Right lobe of liver (tissue), 6 donors: ENCODE results near the gene OR13F1. TPM values are rescaled to one million over a fixed set of nuclear protein-coding genes. Genes with fewer than 3 reads are reported as not detected.

Experiments used
- ATAC-seq, 4 donors: fragments of 200-7000 bp; cut with Tn5 transposase; one replicate each; pipeline ENCODE4 v1.9.1; 2020; ENCODE audit warnings: mild to moderate bottlenecking in 4 of 4, moderate library complexity in 4 of 4
- DNase-seq, 3 donors: peaks; one replicate each; pipeline ENCODE4 v3.0.0-alpha.2; 2020
- H3K27ac ChIP-seq, 3 donors: fragments of 200-600 bp; one replicate each; pipeline ENCODE4 v1.8.0; 2022
- H3K27me3 ChIP-seq, 2 donors: fragments of 200-600 bp; one replicate each; pipeline ENCODE4 v1.8.0; 2022
- H3K36me3 ChIP-seq, 4 donors: fragments of 200-600 bp; sonication (generic) in 1 of 4; one replicate each; pipeline versions ENCODE4 v1.5.1 to v1.8.0; 2017 to 2022; ENCODE audit warnings: control low read depth in 1 of 4
- H3K4me1 ChIP-seq, 4 donors: fragments of 200-600 bp; sonication (generic) in 1 of 4; one replicate each; pipeline versions ENCODE4 v1.5.1 to v1.8.0; 2017 to 2022; ENCODE audit warnings: control low read depth in 1 of 4
- H3K4me3 ChIP-seq, 3 donors: fragments of 200-600 bp; one replicate each; pipeline ENCODE4 v1.8.0; 2022
- H3K9me3 ChIP-seq, 4 donors: fragments of 200-600 bp; sonication (generic) in 1 of 4; one replicate each; pipeline versions ENCODE4 v1.5.1 to v1.8.0; 2017 to 2022; ENCODE audit warnings: control low read depth in 1 of 4
- POLR2A ChIP-seq: fragments of 450-650 bp; IDR thresholded peaks from one replicate; pipeline ENCODE4 v1.6.1; 2017; ENCODE audit warnings: antibody characterized with exemption, mild to moderate bottlenecking
- WGBS: methylation state at CpG from one replicate; pipeline ENCODE4 v1.1.6; 2018; ENCODE audit warnings: low coverage, low lambda C conversion rate; ENCODE audit not compliant: insufficient coverage; ENCODE audit errors: missing lambda C conversion rate; 5-methylcytosine and 5-hydroxymethylcytosine counted together
- intact Hi-C, 2 donors: fragments of 100-400 bp; cut with DNase I; formaldehyde crosslinking; loops; one replicate each; pipeline versions ENCODE4 v1.11.2 to v1.14.1; 2022
- long read RNA-seq: library from polyadenylated mRNA; unstranded; transcript quantifications from one replicate; pipeline ENCODE4 v2.0.0, GENCODE V29; 2019
- total RNA-seq, 6 experiments: library from RNA; depleted of rRNA in 2 of 6; stranded (reverse); fragments of >200 nt in 2 of 6; fragmentation: NEBNext Ultra II Directional in 3 of 6; extraction: Animal tissue kit (Norgen Biotek cat#: 25700) in 3 of 6; gene quantifications; one replicate each; pipeline versions ENCODE4 v1.1.0 to v1.2.4, GENCODE V29; 2016 to 2023
- TF ChIP-seq, protein P1 (sequence below), 4 donors: fragments of 200-600 bp in 3 of 4; fragments of 450-650 bp in 1 of 4; IDR thresholded peaks; one replicate each; pipeline versions ENCODE4 v1.5.1 to v1.8.0; 2016 to 2022; ENCODE audit warnings: antibody characterized with exemption in 4 of 4, mild to moderate bottlenecking in 2 of 4
- donor health status: DM: no; HTN: yes; CAD: no.
- donor health status: DM: no; HTN: no; CAD: no.
- donor health status: DM: no; HTN: no; CAD: no.
- donor health status: DM: no; HTN: yes; CAD: no.
- donor health status: DM: no; HTN: yes; CAD: no.

The OR13F1 gene, protein sequence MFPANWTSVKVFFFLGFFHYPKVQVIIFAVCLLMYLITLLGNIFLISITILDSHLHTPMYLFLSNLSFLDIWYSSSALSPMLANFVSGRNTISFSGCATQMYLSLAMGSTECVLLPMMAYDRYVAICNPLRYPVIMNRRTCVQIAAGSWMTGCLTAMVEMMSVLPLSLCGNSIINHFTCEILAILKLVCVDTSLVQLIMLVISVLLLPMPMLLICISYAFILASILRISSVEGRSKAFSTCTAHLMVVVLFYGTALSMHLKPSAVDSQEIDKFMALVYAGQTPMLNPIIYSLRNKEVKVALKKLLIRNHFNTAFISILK
- not detected for total RNA-seq
- long read RNA-seq = 0 reads

DNA sequence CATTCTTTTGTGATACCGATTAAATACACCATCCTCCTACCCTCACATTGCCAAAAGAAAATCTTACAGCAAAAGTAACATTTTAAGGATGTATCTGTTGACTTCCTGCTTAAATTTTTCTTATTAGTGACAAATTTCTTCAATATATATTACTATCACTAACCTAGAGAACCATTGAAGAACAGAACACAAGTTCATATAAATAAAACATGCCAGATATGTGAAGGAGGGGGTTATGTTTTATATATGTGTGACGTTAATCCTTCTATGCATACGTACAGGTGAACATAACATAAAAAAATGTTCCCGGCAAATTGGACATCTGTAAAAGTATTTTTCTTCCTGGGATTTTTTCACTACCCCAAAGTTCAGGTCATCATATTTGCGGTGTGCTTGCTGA, at the start of gene OR13F1:
Gene OR13F1 (plus strand): TSS at position 301 of the 400 bp plus-strand sequence. CDS start 0 bp downstream, at position 301.
- TF ChIP-seq, protein P1, sequence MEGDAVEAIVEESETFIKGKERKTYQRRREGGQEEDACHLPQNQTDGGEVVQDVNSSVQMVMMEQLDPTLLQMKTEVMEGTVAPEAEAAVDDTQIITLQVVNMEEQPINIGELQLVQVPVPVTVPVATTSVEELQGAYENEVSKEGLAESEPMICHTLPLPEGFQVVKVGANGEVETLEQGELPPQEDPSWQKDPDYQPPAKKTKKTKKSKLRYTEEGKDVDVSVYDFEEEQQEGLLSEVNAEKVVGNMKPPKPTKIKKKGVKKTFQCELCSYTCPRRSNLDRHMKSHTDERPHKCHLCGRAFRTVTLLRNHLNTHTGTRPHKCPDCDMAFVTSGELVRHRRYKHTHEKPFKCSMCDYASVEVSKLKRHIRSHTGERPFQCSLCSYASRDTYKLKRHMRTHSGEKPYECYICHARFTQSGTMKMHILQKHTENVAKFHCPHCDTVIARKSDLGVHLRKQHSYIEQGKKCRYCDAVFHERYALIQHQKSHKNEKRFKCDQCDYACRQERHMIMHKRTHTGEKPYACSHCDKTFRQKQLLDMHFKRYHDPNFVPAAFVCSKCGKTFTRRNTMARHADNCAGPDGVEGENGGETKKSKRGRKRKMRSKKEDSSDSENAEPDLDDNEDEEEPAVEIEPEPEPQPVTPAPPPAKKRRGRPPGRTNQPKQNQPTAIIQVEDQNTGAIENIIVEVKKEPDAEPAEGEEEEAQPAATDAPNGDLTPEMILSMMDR (IDR thresholded peaks at IDR 0.05) = no peak
- no peak for TF ChIP-seq POLR2A

DNA sequence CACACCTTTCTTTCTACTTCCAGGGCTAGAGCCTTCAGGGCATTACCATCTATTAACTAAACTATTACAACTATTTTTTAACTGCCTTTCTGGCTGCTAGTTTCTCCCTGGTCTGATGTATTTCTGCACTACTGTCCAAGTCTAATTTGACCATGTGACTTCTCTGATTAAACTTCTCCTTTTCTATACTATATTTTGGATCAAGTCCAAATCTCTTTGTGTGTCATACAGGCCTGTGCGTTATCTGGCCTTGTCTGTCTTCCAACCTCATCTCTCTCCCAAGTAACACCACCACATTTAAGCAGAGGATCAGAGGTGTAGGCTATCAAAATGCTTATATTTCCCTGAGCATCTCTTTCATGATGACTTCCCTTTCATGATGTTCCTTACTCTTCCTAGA, 47.2 kb upstream of the OR13F1 start:
- Histone ChIP-seq H3K27me3 (no peaks in the 10 kb centered on the region), H3K36me3 (no peaks in the 10 kb centered on the region), H3K4me1 (no peaks in the 10 kb centered on the region), H3K9me3 (no peaks in the 10 kb centered on the region), H3K27ac (no peak overlapping the region), H3K4me3 (no peak overlapping the region)
- intact Hi-C loops = no loop called here
- no peak for ATAC-seq
- TF ChIP-seq, protein P1 (IDR thresholded peaks at IDR 0.05) = no peak
- TF ChIP-seq POLR2A = no peak
- 50% methylated on average over 1 of the region's 1 CpG for WGBS
- DNase-seq = no peak

More for the DNA sequence above, at the start of gene OR13F1:
- intact Hi-C loops = loop anchor here in 1 of 2 donors (10.0 kb wide), 1 partner anchor 61 kb away; the partner anchor contains the start of gene OR13C8
- H3K27ac ChIP-seq = no peak within 1 kb of the TSS
- H3K4me3 ChIP-seq = no peak within 1 kb of the TSS
- no peak for DNase-seq
- no peak for ATAC-seq
- no peaks in the 10 kb centered on the region for H3K4me1 ChIP-seq
- H3K36me3 ChIP-seq = no peaks in the 10 kb centered on the region
- no peaks in the 10 kb centered on the region for H3K27me3 ChIP-seq
- WGBS = 71% methylated on average over 5 of the region's 5 CpGs
- no peaks in the 10 kb centered on the region for H3K9me3 ChIP-seq

DNA sequence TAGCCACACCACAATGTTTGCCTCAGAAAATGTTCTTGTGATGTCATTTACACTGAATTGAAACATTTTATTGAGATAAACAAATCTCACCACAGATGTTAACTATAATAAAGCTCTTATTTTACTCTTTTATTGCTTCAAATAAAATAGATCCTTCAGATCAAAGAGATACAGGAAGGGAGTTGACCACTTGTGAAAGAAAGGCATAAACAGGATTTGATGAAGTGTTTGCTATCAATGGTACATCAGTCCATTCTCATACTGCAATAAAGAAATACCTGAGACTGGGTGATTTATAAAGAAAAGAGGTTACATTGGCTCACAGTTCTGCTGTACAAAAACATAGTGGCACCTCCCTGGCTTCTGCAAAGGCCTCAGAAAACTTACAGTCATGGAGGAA, 40.2 kb upstream of the OR13F1 start:
- H3K27ac ChIP-seq = no peak overlapping the region
- no peak for DNase-seq
- ATAC-seq = no peak
- no peaks in the 10 kb centered on the region for H3K27me3 ChIP-seq
- no peaks in the 10 kb centered on the region for H3K36me3 ChIP-seq
- H3K9me3 ChIP-seq = peaks cover 0 to 3% (median 0%) of the 10 kb centered on the region in 4 donors
- H3K4me1 ChIP-seq = no peaks in the 10 kb centered on the region
- TF ChIP-seq, protein P1 (IDR thresholded peaks at IDR 0.05) = no peak
- no peak for TF ChIP-seq POLR2A
- intact Hi-C loops = no loop called here
- no peak overlapping the region for H3K4me3 ChIP-seq

DNA sequence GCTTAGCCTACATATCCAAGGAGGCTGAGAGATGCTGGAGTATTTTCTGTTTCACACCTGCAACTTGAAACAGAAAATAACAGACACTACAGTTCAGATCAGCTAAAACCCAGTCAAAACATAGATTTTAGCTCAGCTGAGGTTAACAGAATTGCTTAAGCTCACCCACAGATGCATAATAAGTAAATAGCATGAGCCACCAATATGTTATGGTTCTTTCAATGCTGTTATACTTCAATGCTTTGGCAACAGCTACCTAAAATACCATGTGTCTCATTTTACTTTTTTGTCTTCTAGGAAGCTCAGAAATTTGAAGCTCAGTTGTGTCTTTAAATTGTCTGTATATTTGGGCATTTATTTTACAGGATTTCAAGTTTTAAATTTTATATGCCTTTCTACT, 35.8 kb upstream of the OR13F1 start:
- DNase-seq (no peak), ATAC-seq (no peak)
- TF ChIP-seq POLR2A = no peak
- TF ChIP-seq, protein P1 (IDR thresholded peaks at IDR 0.05) = no peak
- intact Hi-C loops = no loop called here
- H3K4me1 ChIP-seq = no peaks in the 10 kb centered on the region
- no peak overlapping the region for H3K4me3 ChIP-seq
- no peak overlapping the region for H3K27ac ChIP-seq
- peaks cover 0 to 3% (median 0%) of the 10 kb centered on the region in 4 donors for H3K9me3 ChIP-seq
- H3K36me3 ChIP-seq = no peaks in the 10 kb centered on the region
- H3K27me3 ChIP-seq = no peaks in the 10 kb centered on the region
